T-helper 2 cell treated with Interferon-gamma antibody and Interleukin-4, amounts not matched to agents 5 μg/mL and 100 μg/mL, for 36 hours (primary cell): ENCODE measurements around the gene IFITM1.
A peak's percentile ranks its signal among the peaks of the same experiment; 100 is the strongest.
"Not testable (repeated sequence)": the region's sequence is repeated elsewhere in the genome, so short reads cannot be mapped to it uniquely, and the experiment has no call there.

Experiments used
- DNase-seq: peaks from one replicate; pipeline ENCODE4 v3.0.0; 2021; ENCODE audit warnings: low spot score
- H3K27ac Mint-ChIP-seq: one replicate; pipeline ENCODE4 v1.8.0; 2021; ENCODE audit warnings: mild to moderate bottlenecking, mixed read lengths
- H3K27me3 Mint-ChIP-seq: one replicate; pipeline ENCODE4 v1.8.0; 2021; ENCODE audit warnings: low read depth, mixed read lengths
- H3K36me3 Mint-ChIP-seq: one replicate; pipeline ENCODE4 v1.8.0; 2021; ENCODE audit warnings: low read depth, mixed read lengths
- H3K4me1 Mint-ChIP-seq: one replicate; pipeline ENCODE4 v1.8.0; 2021; ENCODE audit warnings: low read depth, mixed read lengths
- H3K4me3 Mint-ChIP-seq: one replicate; pipeline ENCODE4 v1.8.0; 2022; ENCODE audit warnings: mild to moderate bottlenecking, moderate library complexity, mixed read lengths
- H3K9me3 Mint-ChIP-seq: one replicate; pipeline ENCODE4 v1.8.0; 2021; ENCODE audit warnings: mixed read lengths

The IFITM1 gene

DNA sequence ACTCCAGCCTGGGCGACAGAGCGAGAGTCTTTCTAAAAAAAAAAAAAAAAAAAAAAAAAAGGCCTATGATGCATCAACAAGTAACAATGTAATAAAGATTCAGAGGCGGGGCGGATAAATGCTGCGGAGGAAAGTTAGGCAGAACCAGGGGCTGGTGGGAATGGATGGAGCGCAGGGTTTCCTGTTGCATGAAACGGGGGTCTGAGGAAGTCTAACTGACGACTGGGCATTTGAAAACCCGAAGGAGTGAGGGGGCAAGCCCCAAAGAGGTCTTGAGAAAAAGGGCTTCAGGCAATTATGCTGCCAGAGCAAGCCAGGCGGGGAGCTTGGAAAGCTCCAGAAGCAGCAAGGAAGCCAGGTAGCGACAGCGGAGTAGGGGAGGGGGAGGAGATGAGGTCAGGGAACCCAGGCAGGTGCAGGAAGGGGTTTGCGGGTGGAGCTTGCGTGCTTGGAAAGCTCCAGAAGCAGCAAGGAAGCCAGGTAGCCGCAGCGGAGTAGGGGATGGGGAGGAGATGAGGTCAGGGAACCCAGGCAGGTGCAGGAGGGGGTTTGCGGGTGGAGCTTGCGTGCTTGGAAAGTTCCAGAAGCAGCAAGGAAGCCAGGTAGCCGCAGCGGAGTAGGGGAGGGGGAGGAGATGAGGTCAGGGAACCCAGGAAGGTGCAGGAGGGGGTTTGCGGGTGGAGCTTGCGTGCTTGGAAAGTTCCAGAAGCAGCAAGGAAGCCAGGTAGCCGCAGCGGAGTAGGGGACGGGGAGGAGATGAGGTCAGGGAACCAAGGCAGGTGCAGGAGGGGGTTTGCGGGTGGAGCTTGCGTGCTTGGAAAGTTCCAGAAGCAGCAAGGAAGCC, 26.6 kb upstream of the IFITM1 start:
- peaks cover 26% of the 10 kb centered on the region for H3K4me1 Mint-ChIP-seq

DNA sequence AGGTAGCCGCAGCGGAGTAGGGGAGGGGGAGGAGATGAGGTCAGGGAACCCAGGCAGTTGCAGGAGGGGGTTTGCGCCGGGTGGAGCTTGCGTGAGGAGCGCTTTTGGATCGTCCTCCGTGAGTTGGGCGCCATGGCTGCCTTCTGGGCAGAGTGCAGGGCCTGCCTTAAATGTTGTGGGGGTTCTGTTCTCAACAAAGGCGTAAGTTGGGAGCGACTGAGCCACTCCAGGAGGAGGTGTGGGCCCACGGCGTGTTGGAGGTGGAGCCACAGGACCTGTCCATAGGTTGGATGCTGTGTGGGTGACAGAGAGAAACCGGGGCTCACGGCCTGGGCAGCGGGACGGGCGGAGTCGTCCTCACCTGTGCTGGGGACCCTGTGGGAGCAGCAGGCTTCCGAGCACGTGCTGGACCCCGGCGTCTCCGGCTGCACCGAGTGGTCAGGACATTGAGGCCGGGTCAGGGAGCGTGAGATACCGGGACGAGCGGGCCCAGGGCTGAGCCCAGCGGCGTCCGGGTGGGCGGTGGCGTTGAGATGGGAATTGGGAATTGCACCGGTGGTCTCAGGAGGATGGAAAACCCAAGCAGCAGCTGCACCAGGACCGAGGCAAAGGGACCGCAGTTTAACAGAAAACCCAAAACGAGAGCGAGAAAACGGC, 25.9 kb upstream of the IFITM1 start:
- H3K9me3 Mint-ChIP-seq = no peaks in the 10 kb centered on the region
- H3K27ac Mint-ChIP-seq = peak overlapping the region; percentile 86
- peaks cover 12% of the 10 kb centered on the region for H3K36me3 Mint-ChIP-seq
- DNase-seq = peak; percentile 24
- peak overlapping the region; percentile 96 for H3K4me3 Mint-ChIP-seq
- peaks cover 19% of the 10 kb centered on the region for H3K4me1 Mint-ChIP-seq
- peaks cover 15% of the 10 kb centered on the region for H3K27me3 Mint-ChIP-seq

More for the DNA sequence above, 26.6 kb upstream of the IFITM1 start:
- H3K27me3 Mint-ChIP-seq = peaks cover 22% of the 10 kb centered on the region
- H3K36me3 Mint-ChIP-seq = peaks cover 18% of the 10 kb centered on the region
- peak overlapping the region; percentile 86 for H3K27ac Mint-ChIP-seq
- DNase-seq, H3K9me3 Mint-ChIP-seq: not testable (repeated sequence)
- peak overlapping the region; percentile 96 for H3K4me3 Mint-ChIP-seq

DNA sequence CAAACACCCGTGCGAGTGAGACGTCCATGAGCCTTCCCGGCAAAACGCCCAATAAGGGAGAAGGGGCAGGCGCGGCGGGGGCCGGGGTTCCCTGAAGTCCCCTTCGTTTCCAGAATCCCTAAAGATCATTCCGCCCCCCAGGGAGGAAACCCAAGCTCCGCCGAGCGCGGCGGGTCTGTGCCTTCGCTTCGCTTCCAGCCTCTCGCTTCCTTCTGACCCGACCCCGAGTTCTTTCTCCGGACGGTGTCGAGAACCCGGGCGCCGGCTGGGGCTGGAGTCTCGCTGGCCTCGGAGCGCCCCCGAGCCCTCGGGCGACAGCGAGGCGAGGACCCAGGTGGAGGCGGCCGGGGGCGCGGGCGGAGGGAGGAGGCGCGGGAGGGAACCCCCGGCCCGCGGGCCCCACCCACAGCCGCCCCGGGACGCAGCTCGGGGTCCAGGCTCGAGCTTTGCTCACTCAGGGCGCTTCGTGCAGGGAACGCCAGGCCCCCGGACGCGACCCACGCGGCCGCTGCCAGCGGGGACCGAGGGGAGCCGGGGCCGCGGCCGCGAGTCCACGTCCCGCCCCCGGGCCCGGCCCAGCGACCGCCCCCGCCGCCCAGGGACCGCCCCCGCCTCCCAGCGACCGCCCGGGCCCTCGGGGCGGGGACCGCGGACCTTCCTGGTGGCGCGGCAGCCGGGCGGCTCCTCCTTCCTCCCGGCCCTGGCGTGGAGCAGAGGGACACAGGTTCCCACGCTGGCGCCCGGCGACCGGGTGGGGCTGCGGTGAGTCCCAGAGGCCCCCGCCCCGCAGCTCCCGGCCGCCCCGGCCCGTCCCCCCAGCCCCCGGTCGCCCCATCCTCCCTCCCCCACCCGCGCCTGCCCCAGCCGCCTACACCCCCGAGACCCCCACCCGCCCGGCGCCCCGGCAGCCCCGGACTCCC, 25.1 kb upstream of the IFITM1 start, which contains the start of gene PGGHG:
TSS of gene PGGHG (plus strand) at position 649 of the 920 bp plus-strand sequence. CDS start 691 bp downstream, outside the sequence.
- peaks cover 10% of the 10 kb centered on the region for H3K27me3 Mint-ChIP-seq
- H3K27ac Mint-ChIP-seq = peak within 1 kb of the TSS; percentile 86
- H3K4me1 Mint-ChIP-seq = peaks cover 16% of the 10 kb centered on the region
- H3K36me3 Mint-ChIP-seq = peaks cover 8% of the 10 kb centered on the region
- no peaks in the 10 kb centered on the region for H3K9me3 Mint-ChIP-seq
- peak within 1 kb of the TSS; percentile 96 for H3K4me3 Mint-ChIP-seq
- peak; percentile 56 for DNase-seq

DNA sequence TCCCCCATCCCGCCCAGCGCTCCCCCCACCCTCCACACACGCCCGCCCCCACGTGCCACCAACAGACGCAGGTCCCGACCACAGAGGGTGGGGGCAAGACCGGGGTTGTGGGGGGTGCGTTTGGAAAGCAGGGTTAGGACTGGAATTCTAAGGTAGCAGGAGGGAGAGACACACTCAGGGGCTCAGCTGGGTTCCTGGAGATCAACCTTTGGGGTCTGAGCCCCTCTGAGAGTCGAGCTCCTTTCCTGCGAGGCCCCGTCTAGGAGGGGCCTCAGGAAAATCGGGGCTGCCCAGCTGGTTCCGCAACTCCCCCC, 24.5 kb upstream of the IFITM1 start:
- Mint-ChIP-seq H3K27ac (peak overlapping the region; percentile 45), H3K4me1 (peaks cover 16% of the 10 kb centered on the region), H3K9me3 (no peaks in the 10 kb centered on the region), H3K27me3 (peaks cover 10% of the 10 kb centered on the region), H3K4me3 (peak overlapping the region; percentile 65), H3K36me3 (peaks cover 8% of the 10 kb centered on the region)
- no peak for DNase-seq

DNA sequence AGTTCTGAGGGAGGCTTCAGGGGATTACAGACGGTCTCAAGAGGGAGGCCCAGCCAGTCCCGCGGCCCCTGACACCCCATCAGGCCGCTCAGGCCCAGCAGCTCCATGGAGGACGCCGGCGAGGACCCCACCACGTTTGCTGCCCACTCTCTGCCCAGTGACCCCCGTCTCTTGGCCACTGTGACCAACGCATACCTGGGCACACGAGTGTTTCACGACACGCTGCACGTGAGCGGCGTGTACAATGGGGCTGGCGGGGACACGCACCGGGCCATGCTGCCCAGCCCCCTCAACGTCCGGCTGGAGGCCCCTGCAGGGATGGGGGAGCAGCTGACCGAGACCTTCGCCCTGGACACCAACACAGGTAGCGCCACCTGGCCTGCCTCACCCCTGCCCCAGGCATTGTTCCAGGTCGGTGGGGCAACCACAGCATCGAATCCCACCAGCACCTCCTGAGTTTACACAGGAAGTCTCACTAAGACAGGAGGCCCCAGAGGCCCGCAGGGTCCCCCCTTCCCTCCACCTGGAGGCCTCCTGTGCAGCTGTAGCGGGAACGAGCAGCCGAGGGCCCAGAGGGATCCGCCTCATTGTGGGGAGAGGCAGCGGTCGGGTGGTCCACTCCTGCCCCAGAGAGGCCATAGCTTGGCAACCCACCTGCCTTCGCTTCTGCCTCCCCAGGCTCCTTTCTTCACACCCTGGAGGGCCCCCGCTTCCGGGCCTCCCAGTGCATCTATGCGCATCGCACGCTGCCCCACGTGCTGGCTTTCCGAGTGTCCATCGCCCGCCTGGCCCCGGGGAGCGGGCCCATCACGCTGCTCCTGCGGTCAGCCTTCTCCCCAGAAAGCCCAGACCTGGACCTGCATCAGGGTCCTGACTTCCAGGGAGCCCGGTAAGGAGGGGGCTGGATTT, 23.9 kb upstream of the IFITM1 start:
- Mint-ChIP-seq H3K4me3 (peak overlapping the region; percentile 65), H3K27ac (peak overlapping the region; percentile 55), H3K36me3 (peaks cover 8% of the 10 kb centered on the region), H3K4me1 (peaks cover 16% of the 10 kb centered on the region), H3K9me3 (no peaks in the 10 kb centered on the region), H3K27me3 (peaks cover 10% of the 10 kb centered on the region)
- DNase-seq = no peak

DNA sequence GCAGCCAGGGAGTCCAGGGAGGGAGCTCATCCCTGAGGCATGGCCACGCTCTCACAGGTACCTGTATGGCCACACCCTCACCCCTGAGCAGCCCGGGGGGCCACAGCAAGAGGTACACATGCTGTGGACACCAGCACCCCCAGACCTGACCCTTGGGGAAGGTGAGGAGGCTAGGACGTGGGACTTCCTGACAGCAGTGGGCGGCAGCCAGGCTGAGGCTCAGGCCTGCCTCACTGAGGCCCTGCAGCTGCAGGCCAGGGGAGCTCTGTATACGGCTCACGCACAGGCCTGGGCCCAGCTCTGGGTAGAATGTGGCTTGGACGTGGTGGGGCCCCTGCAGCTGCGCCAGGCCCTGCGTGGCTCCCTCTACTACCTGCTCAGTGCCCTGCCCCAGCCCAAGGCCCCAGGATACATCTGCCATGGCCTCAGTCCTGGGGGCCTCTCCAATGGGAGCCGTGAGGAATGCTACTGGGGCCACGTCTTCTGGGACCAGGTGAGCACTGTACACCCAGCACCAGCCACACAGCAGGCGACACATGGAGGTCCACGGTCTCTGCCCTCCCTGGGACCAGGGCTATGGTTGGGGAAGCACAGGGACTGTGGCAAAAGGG, 23.1 kb upstream of the IFITM1 start:
- Mint-ChIP-seq H3K4me3 (peak overlapping the region; percentile 65), H3K9me3 (no peaks in the 10 kb centered on the region), H3K4me1 (peaks cover 14% of the 10 kb centered on the region), H3K36me3 (peaks cover 8% of the 10 kb centered on the region), H3K27me3 (peaks cover 10% of the 10 kb centered on the region), H3K27ac (peak overlapping the region; percentile 62)
- no peak for DNase-seq

GRCh38 chr11:291281-292210, 22.3 kb upstream of the IFITM1 start:
- Mint-ChIP-seq H3K27me3 (peaks cover 10% of the 10 kb centered on the region), H3K4me1 (peaks cover 14% of the 10 kb centered on the region), H3K36me3 (peaks cover 8% of the 10 kb centered on the region), H3K9me3 (no peaks in the 10 kb centered on the region), H3K4me3 (peak overlapping the region; percentile 44), H3K27ac (peak overlapping the region; percentile 62)
- DNase-seq = no peak

- H3K4me1 Mint-ChIP-seq = peaks cover 10% of the 10 kb centered on the region
- no peak for DNase-seq
- no peak overlapping the region for H3K27ac Mint-ChIP-seq
- H3K27me3 Mint-ChIP-seq = peaks cover 6% of the 10 kb centered on the region
- peaks cover 8% of the 10 kb centered on the region for H3K36me3 Mint-ChIP-seq
- no peak overlapping the region for H3K4me3 Mint-ChIP-seq
- H3K9me3 Mint-ChIP-seq = no peaks in the 10 kb centered on the region
These were observed 21.4 kb upstream of the IFITM1 start for GRCh38 chr11:292211-293121.

GRCh38 chr11:293271-293851, 20.5 kb upstream of the IFITM1 start:
- Mint-ChIP-seq H3K27me3 (no peaks in the 10 kb centered on the region), H3K9me3 (no peaks in the 10 kb centered on the region), H3K27ac (no peak overlapping the region), H3K4me3 (no peak overlapping the region), H3K36me3 (peaks cover 4% of the 10 kb centered on the region), H3K4me1 (peaks cover 7% of the 10 kb centered on the region)
- DNase-seq = no peak

DNA sequence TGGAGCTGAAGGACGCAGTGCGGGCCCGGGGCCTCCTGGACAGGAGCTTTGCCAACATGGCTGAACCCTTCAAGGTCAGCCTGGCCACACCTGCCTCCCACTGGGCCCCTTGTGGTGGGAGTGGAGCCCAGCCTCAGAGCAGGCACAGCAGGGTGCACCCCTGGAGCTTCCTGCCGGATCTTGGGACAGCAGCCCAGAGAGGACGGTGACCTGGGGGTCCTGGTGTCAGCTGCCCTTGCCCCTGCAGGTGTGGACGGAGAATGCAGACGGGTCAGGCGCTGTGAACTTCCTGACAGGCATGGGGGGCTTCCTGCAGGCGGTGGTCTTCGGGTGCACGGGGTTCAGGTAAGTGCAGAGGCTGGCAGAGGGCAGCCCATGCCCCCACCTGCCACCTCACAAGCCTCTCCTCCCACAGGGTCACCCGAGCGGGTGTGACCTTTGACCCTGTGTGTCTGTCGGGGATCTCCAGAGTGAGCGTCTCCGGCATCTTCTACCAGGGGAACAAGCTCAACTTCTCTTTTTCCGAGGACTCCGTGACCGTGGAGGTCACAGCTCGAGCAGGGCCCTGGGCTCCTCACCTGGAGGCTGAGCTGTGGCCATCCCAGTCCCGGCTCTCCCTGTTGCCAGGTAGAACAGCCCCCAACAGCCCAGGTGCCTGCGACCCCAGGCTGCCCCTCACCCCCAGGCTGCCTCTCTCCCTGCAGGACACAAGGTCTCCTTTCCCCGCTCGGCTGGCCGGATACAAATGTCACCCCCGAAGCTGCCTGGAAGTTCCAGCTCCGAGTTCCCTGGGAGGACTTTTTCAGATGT, 19.8 kb upstream of the IFITM1 start:
- no peaks in the 10 kb centered on the region for H3K27me3 Mint-ChIP-seq
- H3K27ac Mint-ChIP-seq = no peak overlapping the region
- no peak overlapping the region for H3K4me3 Mint-ChIP-seq
- peaks cover 7% of the 10 kb centered on the region for H3K4me1 Mint-ChIP-seq
- no peak for DNase-seq
- H3K9me3 Mint-ChIP-seq = no peaks in the 10 kb centered on the region
- peaks cover 4% of the 10 kb centered on the region for H3K36me3 Mint-ChIP-seq
